ENCODE measurements around the gene KMT5B.

The KMT5B gene

DNA sequence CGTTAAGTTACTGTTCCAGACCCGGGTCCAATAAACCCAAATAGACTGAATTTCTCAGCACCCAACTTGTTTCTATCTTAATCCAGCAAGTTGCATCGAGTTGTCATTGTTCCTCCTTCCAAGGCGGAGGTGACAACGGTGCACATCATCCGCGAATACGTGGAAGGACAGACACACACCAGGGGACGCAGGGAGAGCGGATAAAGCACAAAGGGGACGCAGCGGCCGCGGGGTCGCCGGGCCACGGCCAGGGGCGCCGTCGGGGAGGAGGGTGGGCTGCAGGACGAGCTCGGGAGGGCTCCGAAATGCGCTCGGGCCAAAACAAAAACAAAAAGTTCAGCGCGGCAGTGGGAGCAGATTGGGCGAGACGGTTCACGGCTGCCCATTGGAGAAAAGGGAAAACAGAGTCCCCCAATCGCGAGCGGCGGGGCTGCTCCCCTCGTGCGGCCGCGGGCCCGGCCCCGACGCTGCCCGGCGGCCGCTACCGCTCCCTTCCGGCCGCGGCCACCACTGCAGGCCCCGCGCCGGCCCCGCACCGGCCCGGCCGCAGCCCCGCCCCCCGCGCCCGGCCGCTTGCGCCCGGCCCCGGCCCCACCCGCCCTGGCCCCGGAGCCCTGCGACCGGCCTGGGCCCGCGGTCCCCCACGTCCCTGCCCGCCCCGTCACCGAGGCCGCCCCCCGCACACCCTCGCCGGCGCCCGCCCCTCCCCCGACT, 518 bp downstream of the KMT5B start:
- no peaks in the 10 kb centered on the region for H3K27me3 ChIP-seq (ENCODE audit: insufficient read depth, low read length, poor library complexity, severe bottlenecking)
- peaks cover 3% of the 10 kb centered on the region; the same call in 1 of the 2 replicates for H3F3A ChIP-seq (ENCODE audit: low read depth)
- peak overlapping the region; percentile 64; the same call in 1 of the 2 replicates for H2AFZ ChIP-seq (ENCODE audit: low read length)
- H3K9me3 ChIP-seq (ENCODE audit: insufficient read depth, low read depth, low read length), result no peaks in the 10 kb centered on the region
- peak overlapping the region; percentile 91 for H3K4me2 ChIP-seq (ENCODE audit: low read depth, low read length, poor library complexity, severe bottlenecking)
- H3K4me1 ChIP-seq (ENCODE audit: insufficient read depth, low read length, poor library complexity, severe bottlenecking), result peaks cover 45% of the 10 kb centered on the region
- peaks cover 51% of the 10 kb centered on the region for H3K79me2 ChIP-seq (ENCODE audit: insufficient read depth, low read length)
- H3K36me3 ChIP-seq (ENCODE audit: insufficient read depth, low read length), result no peaks in the 10 kb centered on the region
- H4K20me1 ChIP-seq (ENCODE audit: insufficient read depth, low read length, poor library complexity, severe bottlenecking), result peaks cover 48% of the 10 kb centered on the region
- peak overlapping the region; percentile 82 for H3K9ac ChIP-seq (ENCODE audit: low read depth, low read length, poor library complexity, severe bottlenecking)
- TF ChIP-seq EZH2phosphoT487 (IDR thresholded peaks at IDR 0.05; ENCODE audit: borderline replicate concordance), result no peak
- TF ChIP-seq, protein P1, sequence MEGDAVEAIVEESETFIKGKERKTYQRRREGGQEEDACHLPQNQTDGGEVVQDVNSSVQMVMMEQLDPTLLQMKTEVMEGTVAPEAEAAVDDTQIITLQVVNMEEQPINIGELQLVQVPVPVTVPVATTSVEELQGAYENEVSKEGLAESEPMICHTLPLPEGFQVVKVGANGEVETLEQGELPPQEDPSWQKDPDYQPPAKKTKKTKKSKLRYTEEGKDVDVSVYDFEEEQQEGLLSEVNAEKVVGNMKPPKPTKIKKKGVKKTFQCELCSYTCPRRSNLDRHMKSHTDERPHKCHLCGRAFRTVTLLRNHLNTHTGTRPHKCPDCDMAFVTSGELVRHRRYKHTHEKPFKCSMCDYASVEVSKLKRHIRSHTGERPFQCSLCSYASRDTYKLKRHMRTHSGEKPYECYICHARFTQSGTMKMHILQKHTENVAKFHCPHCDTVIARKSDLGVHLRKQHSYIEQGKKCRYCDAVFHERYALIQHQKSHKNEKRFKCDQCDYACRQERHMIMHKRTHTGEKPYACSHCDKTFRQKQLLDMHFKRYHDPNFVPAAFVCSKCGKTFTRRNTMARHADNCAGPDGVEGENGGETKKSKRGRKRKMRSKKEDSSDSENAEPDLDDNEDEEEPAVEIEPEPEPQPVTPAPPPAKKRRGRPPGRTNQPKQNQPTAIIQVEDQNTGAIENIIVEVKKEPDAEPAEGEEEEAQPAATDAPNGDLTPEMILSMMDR (conservative IDR thresholded peaks at IDR 0.05; ENCODE audit: low read length), result no peak; the same call in 1 of the 2 replicates
- H3K9me2 ChIP-seq (replicated peaks; ENCODE audit: low read depth, low read length), result no peaks in the 10 kb centered on the region
- peak overlapping the region; percentile 84 for H3K4me3 ChIP-seq (ENCODE audit: low read length, poor library complexity, severe bottlenecking)

DNA sequence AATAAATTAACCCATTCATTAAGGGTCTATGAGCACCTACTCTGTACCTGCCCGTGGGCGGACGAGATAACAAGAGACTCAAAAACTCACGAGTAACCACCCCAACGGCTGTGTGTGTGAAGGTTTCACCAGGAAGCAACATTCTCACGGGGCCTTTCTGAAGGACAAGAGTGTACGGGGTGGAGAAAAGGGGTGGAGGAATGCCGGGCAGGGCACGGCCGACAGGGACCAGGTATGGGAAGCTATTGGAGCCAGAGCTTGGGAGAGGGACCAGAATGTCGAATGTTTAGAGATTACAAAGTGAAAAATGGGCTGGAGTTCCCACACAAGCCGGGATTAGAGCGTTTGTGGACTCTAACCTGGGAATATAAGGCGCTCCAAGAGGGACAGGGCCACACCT, 1.6 kb downstream of the KMT5B start:
- Histone ChIP-seq H3K9ac (ENCODE audit: low read depth, low read length, poor library complexity, severe bottlenecking) (peak overlapping the region; percentile 82), H3K79me2 (ENCODE audit: insufficient read depth, low read length) (peaks cover 61% of the 10 kb centered on the region)

DNA sequence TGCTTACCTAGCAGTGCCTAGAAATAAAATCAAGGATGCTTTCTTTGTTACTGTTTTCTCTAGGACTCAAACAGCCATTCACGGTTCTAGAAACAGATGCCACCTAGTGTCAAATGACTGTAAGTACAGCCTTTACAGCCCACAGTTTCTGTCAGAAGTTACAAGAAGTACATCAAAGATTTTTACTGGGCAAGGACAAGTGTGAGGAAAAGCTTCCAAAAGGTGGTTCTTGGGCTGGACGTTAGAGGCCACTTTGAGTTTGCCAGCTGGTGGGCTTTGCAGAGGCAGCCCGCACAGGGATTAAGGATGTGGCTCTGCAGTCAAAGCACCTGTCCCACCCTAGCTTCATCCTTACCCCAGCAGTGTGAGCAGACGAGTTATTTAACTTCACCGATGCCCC, 6.9 kb downstream of the KMT5B start:
- Histone ChIP-seq H3K27me3 (ENCODE audit: insufficient read depth, low read length, poor library complexity, severe bottlenecking) (no peaks in the 10 kb centered on the region), H2AFZ (ENCODE audit: low read length) (no peak overlapping the region), H3K9me2 (replicated peaks; ENCODE audit: low read depth, low read length) (no peaks in the 10 kb centered on the region), H3F3A (ENCODE audit: low read depth) (peaks cover 3% of the 10 kb centered on the region; the same call in 1 of the 2 replicates), H4K20me1 (ENCODE audit: insufficient read depth, low read length, poor library complexity, severe bottlenecking) (peaks cover 94% of the 10 kb centered on the region), H3K9ac (ENCODE audit: low read depth, low read length, poor library complexity, severe bottlenecking) (no peak overlapping the region), H3K4me2 (ENCODE audit: low read depth, low read length, poor library complexity, severe bottlenecking) (peak overlapping the region; percentile 43), H3K79me2 (ENCODE audit: insufficient read depth, low read length) (peaks cover 100% of the 10 kb centered on the region), H3K4me3 (ENCODE audit: low read length, poor library complexity, severe bottlenecking) (no peak overlapping the region), H3K36me3 (ENCODE audit: insufficient read depth, low read length) (no peaks in the 10 kb centered on the region), H3K4me1 (ENCODE audit: insufficient read depth, low read length, poor library complexity, severe bottlenecking) (peaks cover 29% of the 10 kb centered on the region), H3K9me3 (ENCODE audit: insufficient read depth, low read depth, low read length) (no peaks in the 10 kb centered on the region)
- TF ChIP-seq, protein P1 (conservative IDR thresholded peaks at IDR 0.05; ENCODE audit: low read length), result peak; percentile 89
- TF ChIP-seq EZH2phosphoT487 (IDR thresholded peaks at IDR 0.05; ENCODE audit: borderline replicate concordance), result no peak

More for the DNA sequence above, 1.6 kb downstream of the KMT5B start:
- Histone ChIP-seq H3K9me3 (ENCODE audit: insufficient read depth, low read depth, low read length) (no peaks in the 10 kb centered on the region), H3K4me2 (ENCODE audit: low read depth, low read length, poor library complexity, severe bottlenecking) (peak overlapping the region; percentile 91), H4K20me1 (ENCODE audit: insufficient read depth, low read length, poor library complexity, severe bottlenecking) (peaks cover 58% of the 10 kb centered on the region), H3K4me3 (ENCODE audit: low read length, poor library complexity, severe bottlenecking) (peak overlapping the region; percentile 84), H3K27me3 (ENCODE audit: insufficient read depth, low read length, poor library complexity, severe bottlenecking) (no peaks in the 10 kb centered on the region), H3K9me2 (replicated peaks; ENCODE audit: low read depth, low read length) (no peaks in the 10 kb centered on the region), H2AFZ (ENCODE audit: low read length) (no peak overlapping the region), H3K36me3 (ENCODE audit: insufficient read depth, low read length) (no peaks in the 10 kb centered on the region), H3F3A (ENCODE audit: low read depth) (peaks cover 3% of the 10 kb centered on the region; the same call in 1 of the 2 replicates), H3K4me1 (ENCODE audit: insufficient read depth, low read length, poor library complexity, severe bottlenecking) (peaks cover 46% of the 10 kb centered on the region)
- no peak for TF ChIP-seq EZH2phosphoT487 (IDR thresholded peaks at IDR 0.05; ENCODE audit: borderline replicate concordance)
- TF ChIP-seq, protein P1 (conservative IDR thresholded peaks at IDR 0.05; ENCODE audit: low read length), result no peak
